Measurements from ENCODE around the gene VPS13D.
"Not testable (repeated sequence)": the region's sequence is repeated elsewhere in the genome, so short reads cannot be mapped to it uniquely, and the experiment has no call there.

Gene VPS13D

GRCh38 chr1:12315146-12315545 is 85.3 kb downstream of the VPS13D start:
- Histone ChIP-seq H3K36me3 (peaks cover 97% of the 10 kb centered on the region), H3K27ac (no peak overlapping the region), H3K27me3 (no peaks in the 10 kb centered on the region), H3K4me3 (ENCODE audit: low read depth in 1 of 2, low read length in 1 of 2) (no peak overlapping the region), H3K9me3 (no peaks in the 10 kb centered on the region), H3K4me1 (ENCODE audit: control insufficient read depth in 1 of 2, insufficient read depth in 1 of 2, low read depth in 1 of 2, low read length in 1 of 2) (no peaks in the 10 kb centered on the region)
- TF ChIP-seq, protein P1, sequence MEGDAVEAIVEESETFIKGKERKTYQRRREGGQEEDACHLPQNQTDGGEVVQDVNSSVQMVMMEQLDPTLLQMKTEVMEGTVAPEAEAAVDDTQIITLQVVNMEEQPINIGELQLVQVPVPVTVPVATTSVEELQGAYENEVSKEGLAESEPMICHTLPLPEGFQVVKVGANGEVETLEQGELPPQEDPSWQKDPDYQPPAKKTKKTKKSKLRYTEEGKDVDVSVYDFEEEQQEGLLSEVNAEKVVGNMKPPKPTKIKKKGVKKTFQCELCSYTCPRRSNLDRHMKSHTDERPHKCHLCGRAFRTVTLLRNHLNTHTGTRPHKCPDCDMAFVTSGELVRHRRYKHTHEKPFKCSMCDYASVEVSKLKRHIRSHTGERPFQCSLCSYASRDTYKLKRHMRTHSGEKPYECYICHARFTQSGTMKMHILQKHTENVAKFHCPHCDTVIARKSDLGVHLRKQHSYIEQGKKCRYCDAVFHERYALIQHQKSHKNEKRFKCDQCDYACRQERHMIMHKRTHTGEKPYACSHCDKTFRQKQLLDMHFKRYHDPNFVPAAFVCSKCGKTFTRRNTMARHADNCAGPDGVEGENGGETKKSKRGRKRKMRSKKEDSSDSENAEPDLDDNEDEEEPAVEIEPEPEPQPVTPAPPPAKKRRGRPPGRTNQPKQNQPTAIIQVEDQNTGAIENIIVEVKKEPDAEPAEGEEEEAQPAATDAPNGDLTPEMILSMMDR (IDR thresholded peaks at IDR 0.05) = no peak

GRCh38 chr1:12316331-12316730 is 86.5 kb downstream of the VPS13D start:
- no peaks in the 10 kb centered on the region for H3K4me1 ChIP-seq (ENCODE audit: control insufficient read depth in 1 of 2, insufficient read depth in 1 of 2, low read depth in 1 of 2, low read length in 1 of 2)
- H3K27me3 ChIP-seq = no peaks in the 10 kb centered on the region
- no peak overlapping the region for H3K27ac ChIP-seq
- peaks cover 97% of the 10 kb centered on the region for H3K36me3 ChIP-seq
- TF ChIP-seq, protein P1 (IDR thresholded peaks at IDR 0.05) = no peak
- H3K9me3 ChIP-seq = no peaks in the 10 kb centered on the region
- no peak overlapping the region for H3K4me3 ChIP-seq (ENCODE audit: low read depth in 1 of 2, low read length in 1 of 2)

DNA sequence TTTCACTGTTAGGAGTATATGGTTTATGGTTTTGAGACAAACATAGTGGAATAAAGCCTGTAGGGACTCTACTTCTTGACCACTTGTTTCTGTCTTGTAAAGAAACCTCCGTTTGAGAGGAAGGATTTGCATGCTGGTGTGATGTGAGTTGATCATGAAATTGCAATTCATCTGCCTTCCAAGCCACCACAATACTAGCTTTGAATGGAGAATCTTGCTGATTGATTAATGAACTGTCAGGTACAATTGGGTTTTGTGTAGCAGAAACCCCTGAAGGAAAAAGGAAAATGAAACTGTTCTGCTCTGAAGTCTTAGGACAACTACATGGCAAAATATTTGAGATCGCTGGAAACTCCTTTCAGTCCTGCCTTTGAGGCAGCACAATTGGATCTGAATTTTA is 90.7 kb downstream of the VPS13D start:
- Histone ChIP-seq H3K9me3 (no peaks in the 10 kb centered on the region), H3K27me3 (no peaks in the 10 kb centered on the region), H3K4me1 (ENCODE audit: control insufficient read depth in 1 of 2, insufficient read depth in 1 of 2, low read depth in 1 of 2, low read length in 1 of 2) (no peaks in the 10 kb centered on the region), H3K4me3 (ENCODE audit: low read depth in 1 of 2, low read length in 1 of 2) (no peak overlapping the region), H3K27ac (no peak overlapping the region), H3K36me3 (peaks cover 94% of the 10 kb centered on the region)
- TF ChIP-seq, protein P1 (IDR thresholded peaks at IDR 0.05) = no peak

DNA sequence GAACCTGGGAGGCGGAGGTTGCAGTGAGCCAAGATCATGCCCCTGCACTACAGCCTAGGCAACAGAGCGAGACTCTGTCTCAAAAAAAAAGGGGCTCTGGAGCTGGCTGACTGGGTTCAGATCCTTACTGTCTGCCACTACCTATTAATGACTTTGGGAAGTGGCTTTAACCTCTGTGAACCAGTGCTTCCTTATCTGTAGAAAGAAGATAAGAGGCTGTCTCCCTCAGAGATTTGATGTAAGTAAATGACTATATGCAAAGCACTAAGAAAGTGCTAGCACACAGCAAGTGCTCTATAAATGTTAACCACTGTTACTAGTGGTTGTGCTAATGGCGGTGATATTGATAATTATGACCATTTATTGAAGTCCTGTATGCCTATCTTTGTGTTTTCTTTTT is 94.6 kb downstream of the VPS13D start:
- no peaks in the 10 kb centered on the region for H3K4me1 ChIP-seq (ENCODE audit: control insufficient read depth in 1 of 2, insufficient read depth in 1 of 2, low read depth in 1 of 2, low read length in 1 of 2)
- TF ChIP-seq, protein P1 (IDR thresholded peaks at IDR 0.05) = no peak
- H3K27me3 ChIP-seq = no peaks in the 10 kb centered on the region
- peaks cover 80% of the 10 kb centered on the region for H3K36me3 ChIP-seq
- no peaks in the 10 kb centered on the region for H3K9me3 ChIP-seq
- no peak overlapping the region for H3K27ac ChIP-seq
- no peak overlapping the region for H3K4me3 ChIP-seq (ENCODE audit: low read depth in 1 of 2, low read length in 1 of 2)

GRCh38 chr1:12324973-12325372 is 95.1 kb downstream of the VPS13D start:
- peaks cover 80% of the 10 kb centered on the region for H3K36me3 ChIP-seq
- not testable (repeated sequence) for H3K9me3 ChIP-seq; H3K27me3 ChIP-seq; H3K4me3 ChIP-seq (ENCODE audit: low read depth in 1 of 2, low read length in 1 of 2); H3K27ac ChIP-seq; H3K4me1 ChIP-seq (ENCODE audit: control insufficient read depth in 1 of 2, insufficient read depth in 1 of 2, low read depth in 1 of 2, low read length in 1 of 2)

- no peak overlapping the region for H3K27ac ChIP-seq
- peaks cover 81% of the 10 kb centered on the region for H3K36me3 ChIP-seq
- TF ChIP-seq, protein P1 (IDR thresholded peaks at IDR 0.05) = no peak
- H3K4me3 ChIP-seq (ENCODE audit: low read depth in 1 of 2, low read length in 1 of 2) = no peak overlapping the region
- no peaks in the 10 kb centered on the region for H3K27me3 ChIP-seq
- no peaks in the 10 kb centered on the region for H3K4me1 ChIP-seq (ENCODE audit: control insufficient read depth in 1 of 2, insufficient read depth in 1 of 2, low read depth in 1 of 2, low read length in 1 of 2)
- H3K9me3 ChIP-seq = no peaks in the 10 kb centered on the region
Measured at GRCh38 chr1:12326986-12327385, 97.2 kb downstream of the VPS13D start.
